Measurements from ENCODE around the gene SOST. TPM values are rescaled to one million over a fixed set of nuclear protein-coding genes. Genes with fewer than 3 reads are reported as not detected.
"Not testable (repeated sequence)": the region's sequence is repeated elsewhere in the genome, so short reads cannot be mapped to it uniquely, and the experiment has no call there.

Gene SOST
- total RNA-seq, 3 donors from 2014 or later (not counting 1 experiment from before 2014, with no cell fraction given) = not detected

DNA sequence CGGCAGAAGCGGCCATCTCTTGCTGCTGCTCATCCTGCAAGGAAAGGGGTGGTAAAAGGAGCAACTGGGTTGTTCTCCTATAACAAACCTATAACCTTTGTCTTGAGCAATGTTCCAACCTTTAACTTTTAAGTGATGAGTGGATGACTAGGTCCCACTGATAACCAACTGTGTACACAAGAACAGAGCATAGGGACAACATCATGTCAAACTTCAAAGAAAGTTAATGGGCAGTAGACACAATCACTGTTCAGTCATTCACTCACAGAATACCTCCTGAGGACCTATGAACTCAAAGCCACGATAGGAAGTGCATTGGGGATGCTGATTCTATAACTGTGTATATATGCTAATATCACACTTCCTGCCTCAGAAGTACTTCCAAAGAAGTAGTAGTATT is 43.3 kb upstream of the SOST start:
- Histone ChIP-seq H3K4me3 (ENCODE audit: low read length) (no peak overlapping the region), H3K4me1 (ENCODE audit: control insufficient read depth, insufficient read depth, low read length) (no peaks in the 10 kb centered on the region), H3K27ac (ENCODE audit: low read length) (no peak overlapping the region), H3K9me3 (ENCODE audit: control insufficient read depth, insufficient read depth, low read length) (no peaks in the 10 kb centered on the region), H3K36me3 (ENCODE audit: control insufficient read depth, insufficient read depth, low read length) (no peaks in the 10 kb centered on the region), H3K27me3 (ENCODE audit: control insufficient read depth, insufficient read depth, low read length) (peaks cover 4% of the 10 kb centered on the region)
- Mint-ChIP-seq H3K36me3 (no peaks in the 10 kb centered on the region), H3K27me3 (ENCODE audit: low read depth in 2 of 2) (peaks cover 22 to 42% of the 10 kb centered on the region in 2 donors), H3K4me1 (no peaks in the 10 kb centered on the region), H3K27ac (no peak overlapping the region), H3K4me3 (no peak overlapping the region), H3K9me3 (no peaks in the 10 kb centered on the region)
- intact Hi-C loops (cut with micrococcal nuclease) = no loop called here
- DNase-seq (no peak), ATAC-seq (no peak)
- WGBS (ENCODE audit: insufficient coverage) = 100% methylated on average over 2 of the region's 3 CpGs
- TF ChIP-seq, protein P1, sequence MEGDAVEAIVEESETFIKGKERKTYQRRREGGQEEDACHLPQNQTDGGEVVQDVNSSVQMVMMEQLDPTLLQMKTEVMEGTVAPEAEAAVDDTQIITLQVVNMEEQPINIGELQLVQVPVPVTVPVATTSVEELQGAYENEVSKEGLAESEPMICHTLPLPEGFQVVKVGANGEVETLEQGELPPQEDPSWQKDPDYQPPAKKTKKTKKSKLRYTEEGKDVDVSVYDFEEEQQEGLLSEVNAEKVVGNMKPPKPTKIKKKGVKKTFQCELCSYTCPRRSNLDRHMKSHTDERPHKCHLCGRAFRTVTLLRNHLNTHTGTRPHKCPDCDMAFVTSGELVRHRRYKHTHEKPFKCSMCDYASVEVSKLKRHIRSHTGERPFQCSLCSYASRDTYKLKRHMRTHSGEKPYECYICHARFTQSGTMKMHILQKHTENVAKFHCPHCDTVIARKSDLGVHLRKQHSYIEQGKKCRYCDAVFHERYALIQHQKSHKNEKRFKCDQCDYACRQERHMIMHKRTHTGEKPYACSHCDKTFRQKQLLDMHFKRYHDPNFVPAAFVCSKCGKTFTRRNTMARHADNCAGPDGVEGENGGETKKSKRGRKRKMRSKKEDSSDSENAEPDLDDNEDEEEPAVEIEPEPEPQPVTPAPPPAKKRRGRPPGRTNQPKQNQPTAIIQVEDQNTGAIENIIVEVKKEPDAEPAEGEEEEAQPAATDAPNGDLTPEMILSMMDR (IDR thresholded peaks at IDR 0.05) = no peak

DNA sequence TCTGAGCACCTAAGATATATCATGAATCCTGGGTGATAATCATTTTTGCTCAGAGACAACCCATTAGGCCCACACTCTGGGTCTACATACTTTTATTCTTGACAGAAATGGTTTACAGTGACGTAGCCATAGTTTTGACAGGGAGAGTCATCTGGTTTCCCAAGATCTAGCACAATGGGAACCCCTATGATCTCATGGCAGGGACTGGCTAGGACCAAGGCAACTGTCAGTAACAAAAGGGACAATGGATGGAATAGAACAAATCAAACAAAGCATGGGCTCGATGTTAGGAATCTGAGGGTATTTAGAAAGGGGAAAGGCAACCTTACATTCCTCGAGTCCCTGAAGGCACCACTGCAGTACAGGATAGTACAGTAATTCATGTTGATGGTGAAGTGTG is 42.1 kb upstream of the SOST start:
- H3K27ac Mint-ChIP-seq = no peak overlapping the region
- intact Hi-C loops (cut with micrococcal nuclease) = no loop called here
- 94% methylated on average over 3 of the region's 3 CpGs for WGBS (ENCODE audit: insufficient coverage)
- no peak overlapping the region for H3K4me3 Mint-ChIP-seq
- no peak for DNase-seq
- TF ChIP-seq, protein P1 (IDR thresholded peaks at IDR 0.05) = no peak
- Histone ChIP-seq H3K9me3 (ENCODE audit: control insufficient read depth, insufficient read depth, low read length) (no peaks in the 10 kb centered on the region), H3K4me3 (ENCODE audit: low read length) (no peak overlapping the region), H3K36me3 (ENCODE audit: control insufficient read depth, insufficient read depth, low read length) (no peaks in the 10 kb centered on the region), H3K4me1 (ENCODE audit: control insufficient read depth, insufficient read depth, low read length) (no peaks in the 10 kb centered on the region), H3K27me3 (ENCODE audit: control insufficient read depth, insufficient read depth, low read length) (peaks cover 4% of the 10 kb centered on the region), H3K27ac (ENCODE audit: low read length) (no peak overlapping the region)
- no peak for ATAC-seq
- H3K36me3 Mint-ChIP-seq = no peaks in the 10 kb centered on the region
- H3K9me3 Mint-ChIP-seq = no peaks in the 10 kb centered on the region
- H3K27me3 Mint-ChIP-seq (ENCODE audit: low read depth in 2 of 2) = peaks cover 24 to 53% of the 10 kb centered on the region in 2 donors
- H3K4me1 Mint-ChIP-seq = no peaks in the 10 kb centered on the region

DNA sequence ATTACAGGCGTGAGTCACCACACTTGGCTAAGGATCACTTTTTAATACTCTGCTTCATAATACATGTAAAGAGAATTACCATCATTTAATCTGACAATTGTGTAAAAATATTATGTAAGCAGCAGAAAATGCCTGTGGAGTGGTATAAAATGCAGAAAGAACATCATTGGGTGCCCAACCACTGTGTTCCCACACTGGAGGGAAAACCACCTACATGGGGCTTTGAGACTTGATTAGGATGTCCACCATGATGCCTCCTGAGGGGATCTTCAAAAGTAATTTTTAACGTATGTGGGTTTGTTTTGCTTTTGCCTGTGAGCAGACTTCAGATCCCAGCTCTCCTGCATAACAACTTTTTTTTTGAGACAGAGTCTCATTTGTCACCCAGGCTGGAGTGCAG is 40.5 kb upstream of the SOST start:
- no peaks in the 10 kb centered on the region for H3K4me1 ChIP-seq (ENCODE audit: control insufficient read depth, insufficient read depth, low read length)
- Mint-ChIP-seq H3K27ac (no peak overlapping the region), H3K27me3 (ENCODE audit: low read depth in 2 of 2) (peaks cover 24 to 55% of the 10 kb centered on the region in 2 donors), H3K36me3 (no peaks in the 10 kb centered on the region), H3K9me3 (no peaks in the 10 kb centered on the region), H3K4me1 (no peaks in the 10 kb centered on the region), H3K4me3 (no peak overlapping the region)
- 88% methylated on average over 2 of the region's 2 CpGs for WGBS (ENCODE audit: insufficient coverage)
- no peaks in the 10 kb centered on the region for H3K9me3 ChIP-seq (ENCODE audit: control insufficient read depth, insufficient read depth, low read length)
- no peaks in the 10 kb centered on the region for H3K36me3 ChIP-seq (ENCODE audit: control insufficient read depth, insufficient read depth, low read length)
- H3K27me3 ChIP-seq (ENCODE audit: control insufficient read depth, insufficient read depth, low read length) = peaks cover 4% of the 10 kb centered on the region
- H3K4me3 ChIP-seq (ENCODE audit: low read length) = no peak overlapping the region
- no peak for ATAC-seq
- TF ChIP-seq, protein P1 (IDR thresholded peaks at IDR 0.05) = no peak
- no peak overlapping the region for H3K27ac ChIP-seq (ENCODE audit: low read length)
- DNase-seq = no peak
- intact Hi-C loops (cut with micrococcal nuclease) = no loop called here

DNA sequence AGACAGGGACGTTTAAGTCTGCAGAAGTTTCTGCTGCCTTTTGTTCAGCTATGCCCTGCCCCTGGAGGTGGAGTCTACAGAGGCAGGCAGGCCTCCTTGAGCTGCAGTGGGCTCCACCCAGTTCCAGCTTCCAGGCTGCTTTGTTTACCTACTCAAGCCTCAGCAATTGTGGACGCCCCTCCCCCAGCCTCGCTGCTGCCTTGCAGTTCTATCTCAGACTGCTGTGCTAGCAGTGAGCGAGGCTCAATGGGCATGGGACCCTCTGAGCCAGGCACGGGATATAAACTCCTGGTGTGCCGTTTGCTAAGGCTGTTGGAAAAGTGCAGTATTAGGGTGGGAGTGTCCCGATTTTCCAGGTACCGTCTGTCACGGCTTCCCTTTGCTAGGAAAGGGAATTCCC is 39.4 kb upstream of the SOST start:
- ATAC-seq; H3K4me1 ChIP-seq (ENCODE audit: control insufficient read depth, insufficient read depth, low read length); H3K36me3 Mint-ChIP-seq; H3K4me1 Mint-ChIP-seq; H3K27ac Mint-ChIP-seq; H3K36me3 ChIP-seq (ENCODE audit: control insufficient read depth, insufficient read depth, low read length); H3K4me3 Mint-ChIP-seq; H3K4me3 ChIP-seq (ENCODE audit: low read length); H3K27ac ChIP-seq (ENCODE audit: low read length); DNase-seq; H3K9me3 ChIP-seq (ENCODE audit: control insufficient read depth, insufficient read depth, low read length); H3K27me3 ChIP-seq (ENCODE audit: control insufficient read depth, insufficient read depth, low read length); H3K9me3 Mint-ChIP-seq; intact Hi-C loops (cut with micrococcal nuclease): not testable (repeated sequence)
- H3K27me3 Mint-ChIP-seq (ENCODE audit: low read depth in 2 of 2) = peaks cover 27 to 61% of the 10 kb centered on the region in 2 donors
- 86% methylated on average over 8 of the region's 9 CpGs for WGBS (ENCODE audit: insufficient coverage)

DNA sequence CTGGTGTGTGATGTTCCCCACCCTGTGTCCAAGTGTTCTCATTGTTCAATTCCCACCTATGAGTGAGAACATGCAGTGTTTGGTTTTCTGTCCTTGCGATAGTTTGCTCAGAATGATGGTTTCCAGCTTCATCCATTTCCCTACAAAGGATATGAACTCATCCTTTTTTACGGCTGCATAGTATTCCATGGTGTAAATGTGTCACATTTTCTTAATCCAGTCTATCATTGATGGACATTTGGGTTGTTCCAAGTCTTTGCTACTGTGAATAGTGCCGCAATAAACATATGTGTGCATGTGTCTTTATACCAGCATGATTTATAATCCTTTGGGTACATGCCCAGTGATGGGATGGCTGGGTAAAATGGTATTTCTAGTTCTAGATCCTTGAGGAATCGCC is 34.1 kb upstream of the SOST start:
- H3K4me1 ChIP-seq (ENCODE audit: control insufficient read depth, insufficient read depth, low read length); intact Hi-C loops (cut with micrococcal nuclease); H3K27ac ChIP-seq (ENCODE audit: low read length); H3K36me3 Mint-ChIP-seq; H3K4me1 Mint-ChIP-seq; H3K9me3 ChIP-seq (ENCODE audit: control insufficient read depth, insufficient read depth, low read length); H3K27me3 ChIP-seq (ENCODE audit: control insufficient read depth, insufficient read depth, low read length); H3K4me3 ChIP-seq (ENCODE audit: low read length); H3K27ac Mint-ChIP-seq; H3K36me3 ChIP-seq (ENCODE audit: control insufficient read depth, insufficient read depth, low read length); ATAC-seq; H3K9me3 Mint-ChIP-seq; DNase-seq; H3K4me3 Mint-ChIP-seq: not testable (repeated sequence)
- H3K27me3 Mint-ChIP-seq (ENCODE audit: low read depth in 2 of 2) = peaks cover 18 to 69% of the 10 kb centered on the region in 2 donors
- 100% methylated on average over 1 of the region's 4 CpGs for WGBS (ENCODE audit: insufficient coverage)

Measured in natural killer cell (primary cell).